GM11168 (cell line): ENCODE data around the gene POLL.
"Not testable (repeated sequence)": the region's sequence is repeated elsewhere in the genome, so short reads cannot be mapped to it uniquely, and the experiment has no call there.

Experiments used
- in situ Hi-C: fragments of 300-500 bp; cut with MboI; formaldehyde crosslinking; loops from one replicate; pipeline ENCODE4 v1.12.0; 2022; ENCODE audit warnings: low sequenced_read_pairs; ENCODE audit not compliant: unreplicated experiment

The POLL gene

DNA sequence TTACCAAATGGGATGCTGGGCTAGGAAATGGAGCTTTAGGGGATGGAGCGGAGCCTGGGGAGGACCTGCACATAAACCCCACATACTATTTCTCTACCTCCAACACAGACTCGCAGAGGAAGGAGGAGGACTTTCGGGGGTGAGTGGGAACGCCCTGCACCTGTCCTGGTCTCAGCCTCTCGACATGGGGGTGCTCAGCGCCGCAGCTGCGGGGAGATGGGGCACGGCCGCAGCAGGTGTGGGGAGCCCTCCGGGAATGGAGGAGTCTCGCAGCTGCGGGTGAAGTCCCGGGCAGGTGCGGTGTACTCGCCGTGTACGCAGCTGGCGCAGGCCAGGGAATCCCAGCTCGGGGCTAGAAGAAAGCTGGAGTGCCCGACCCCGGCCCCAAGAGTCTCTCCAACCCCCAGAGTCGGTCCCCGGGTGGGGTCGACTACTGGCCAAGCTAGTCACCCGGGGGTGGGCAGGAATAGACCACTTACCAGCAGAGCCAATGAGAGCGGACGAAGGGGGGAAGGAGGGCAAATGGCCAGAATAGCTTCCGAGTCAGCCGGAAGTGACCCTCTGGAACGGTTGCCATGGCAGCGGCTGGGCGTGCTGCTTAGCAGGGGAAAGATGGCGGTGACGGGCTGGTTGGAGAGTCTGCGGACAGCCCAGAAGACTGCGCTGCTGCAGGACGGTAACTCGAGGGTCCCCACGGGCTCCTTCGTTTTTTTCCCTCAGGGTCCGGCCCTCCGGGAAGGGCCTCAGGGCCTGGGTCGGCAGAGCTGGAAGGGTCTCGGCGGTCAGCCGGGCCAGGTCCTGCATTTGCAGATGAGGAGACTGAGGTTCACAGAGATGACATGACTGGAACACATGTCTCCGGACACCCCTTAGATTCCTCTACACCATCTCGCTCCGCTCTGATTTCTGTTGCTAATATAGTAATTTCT is at the start of gene POLL, which contains the start of gene DPCD:
Gene POLL, minus strand, starts transcription at position 533 of the 929 bp plus-strand sequence. CDS start 897 bp downstream, outside the sequence.
Gene DPCD, plus strand, starts transcription at position 597 of the 929 bp plus-strand sequence. Its CDS starts 16 bp downstream, at position 613.
- in situ Hi-C loops, result no loop called here

DNA sequence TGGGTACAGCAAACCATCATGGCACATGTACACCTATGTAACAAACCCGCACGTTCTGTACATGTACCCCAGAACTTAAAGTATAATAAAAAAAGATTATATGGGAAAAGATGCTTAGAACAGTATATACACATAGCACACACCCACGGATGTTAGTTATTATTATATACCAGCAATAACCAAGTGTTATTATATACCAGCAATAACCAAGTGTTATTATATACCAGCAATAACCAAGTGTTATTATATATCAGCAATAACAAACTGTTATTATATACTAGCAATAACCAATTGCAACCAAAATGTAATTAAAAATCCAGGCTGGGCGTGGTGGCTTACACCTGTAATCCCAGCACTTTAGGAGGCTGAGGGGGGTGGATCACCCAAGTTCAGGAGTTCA is 45.5 kb upstream of the POLL start:
- in situ Hi-C loops, result not testable (repeated sequence)

DNA sequence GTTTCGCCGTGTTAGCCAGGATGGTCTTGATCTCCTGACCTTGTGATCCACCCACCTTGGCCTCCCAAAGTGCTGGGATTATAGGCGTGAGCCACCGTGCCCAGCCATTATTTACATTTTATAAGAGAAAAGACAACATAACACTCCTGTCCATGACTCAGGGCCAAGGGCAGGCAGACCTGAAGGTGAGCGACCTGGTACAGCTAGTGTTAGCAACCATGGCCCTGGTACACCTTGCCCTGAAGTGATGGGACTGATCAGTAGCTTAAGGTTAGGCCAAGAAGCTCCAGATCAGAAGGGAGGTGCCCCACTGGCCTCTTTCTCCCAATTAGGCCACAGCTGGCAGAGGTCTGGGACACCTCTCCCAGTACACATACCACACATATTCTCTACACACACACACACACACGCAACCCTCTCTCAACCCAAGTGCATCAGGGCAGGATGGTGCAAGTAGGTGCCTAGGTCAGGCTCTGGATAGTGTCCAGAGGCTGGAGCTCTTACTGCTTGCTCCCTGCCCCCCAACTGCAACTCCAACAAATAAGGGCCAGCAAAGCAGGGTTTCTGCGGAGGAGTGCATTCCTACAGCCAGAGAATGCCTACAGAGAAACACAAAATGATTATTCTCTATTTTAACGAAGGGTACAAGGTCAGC is 43.9 kb upstream of the POLL start:
- in situ Hi-C loops, result no loop called here

DNA sequence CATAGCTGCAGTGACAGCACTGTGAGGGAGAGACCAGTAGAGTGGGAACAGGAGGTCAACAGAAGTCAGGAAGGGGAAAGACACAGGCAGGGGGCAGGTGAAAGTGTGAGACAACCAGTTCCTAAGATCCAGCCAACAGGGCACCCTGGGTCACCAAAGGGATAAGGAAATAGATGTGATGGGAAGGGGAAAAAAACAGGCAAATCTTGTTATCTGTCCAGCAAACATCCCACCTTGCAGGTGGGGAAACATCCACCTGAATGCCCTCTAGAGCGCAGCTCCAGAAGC is 42.5 kb upstream of the POLL start:
- in situ Hi-C loops, result no loop called here

DNA sequence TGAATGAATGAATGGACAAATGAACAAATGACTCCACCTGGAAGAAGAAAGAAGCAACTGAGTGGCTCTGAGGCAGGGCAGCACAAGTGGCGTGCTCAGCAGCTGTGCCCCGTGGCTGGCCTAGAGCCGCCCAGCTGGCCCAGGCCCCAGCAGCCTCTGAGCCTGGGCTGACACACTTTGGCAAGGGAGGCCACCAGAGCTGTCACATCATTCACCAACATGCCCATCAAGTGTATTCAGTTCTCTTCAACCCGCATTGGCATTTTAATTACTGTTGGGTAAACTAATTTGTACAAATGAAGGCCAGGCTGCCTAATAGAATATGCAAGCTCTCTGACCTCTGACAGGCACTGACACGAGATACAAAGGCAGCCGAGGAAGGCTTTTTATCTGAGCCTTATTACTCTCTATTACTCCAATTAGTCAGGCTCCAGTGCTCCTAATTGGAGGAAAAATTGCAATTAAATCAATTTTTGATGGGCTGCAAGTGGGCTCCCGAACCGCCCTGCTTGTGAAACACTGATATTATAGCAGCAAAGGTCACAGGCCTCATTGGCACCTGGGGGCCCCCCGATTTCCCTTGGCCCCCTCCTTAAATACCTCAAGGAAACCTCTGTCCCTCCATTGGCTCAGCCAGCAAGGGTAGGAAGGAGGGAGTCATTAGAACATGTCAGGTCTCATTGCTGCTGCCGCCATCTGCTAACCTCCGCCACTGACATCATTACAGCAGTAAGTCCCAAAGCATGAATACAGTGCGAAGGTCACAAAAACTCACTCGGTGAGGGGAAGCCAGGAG is 42.0 kb upstream of the POLL start:
- in situ Hi-C loops, result no loop called here

DNA sequence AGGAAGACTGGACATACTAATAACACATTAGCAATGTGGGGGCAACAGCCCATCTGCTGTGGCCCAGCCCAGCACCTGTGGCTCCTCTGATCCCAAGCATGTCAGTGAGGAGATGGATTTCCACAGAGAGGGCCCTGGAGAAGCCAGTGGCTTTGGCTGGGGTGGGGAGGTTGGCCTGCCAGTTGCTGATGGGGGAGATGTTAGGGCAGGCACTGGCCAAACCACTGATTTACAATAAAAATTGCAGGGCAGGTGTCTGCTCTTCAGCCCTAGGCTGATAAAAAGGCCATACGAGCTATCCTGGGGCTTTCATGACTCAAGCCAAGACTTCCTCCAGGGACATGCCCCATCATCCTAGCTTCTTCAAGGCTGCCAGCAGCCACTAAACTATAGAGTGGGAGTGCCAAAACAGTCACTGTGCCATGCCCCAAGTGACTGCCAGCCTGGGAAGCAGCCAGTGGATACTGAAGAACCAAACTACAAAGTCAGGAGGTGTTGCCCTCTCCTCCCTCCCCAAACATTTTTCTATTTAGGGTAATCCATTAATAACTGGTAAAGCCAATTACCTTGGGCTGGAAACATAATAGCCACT is 37.9 kb upstream of the POLL start:
- in situ Hi-C loops, result no loop called here

- in situ Hi-C loops, result no loop called here
Measured at GRCh38 chr10:101624526-101625102, 36.6 kb upstream of the POLL start.

GRCh38 chr10:101623528-101623927 is 35.5 kb upstream of the POLL start:
- in situ Hi-C loops, result no loop called here

- in situ Hi-C loops, result no loop called here
Measured at GRCh38 chr10:101619983-101620382, 31.9 kb upstream of the POLL start.

- in situ Hi-C loops, result no loop called here
Measured at GRCh38 chr10:101618871-101619270, 30.8 kb upstream of the POLL start.

DNA sequence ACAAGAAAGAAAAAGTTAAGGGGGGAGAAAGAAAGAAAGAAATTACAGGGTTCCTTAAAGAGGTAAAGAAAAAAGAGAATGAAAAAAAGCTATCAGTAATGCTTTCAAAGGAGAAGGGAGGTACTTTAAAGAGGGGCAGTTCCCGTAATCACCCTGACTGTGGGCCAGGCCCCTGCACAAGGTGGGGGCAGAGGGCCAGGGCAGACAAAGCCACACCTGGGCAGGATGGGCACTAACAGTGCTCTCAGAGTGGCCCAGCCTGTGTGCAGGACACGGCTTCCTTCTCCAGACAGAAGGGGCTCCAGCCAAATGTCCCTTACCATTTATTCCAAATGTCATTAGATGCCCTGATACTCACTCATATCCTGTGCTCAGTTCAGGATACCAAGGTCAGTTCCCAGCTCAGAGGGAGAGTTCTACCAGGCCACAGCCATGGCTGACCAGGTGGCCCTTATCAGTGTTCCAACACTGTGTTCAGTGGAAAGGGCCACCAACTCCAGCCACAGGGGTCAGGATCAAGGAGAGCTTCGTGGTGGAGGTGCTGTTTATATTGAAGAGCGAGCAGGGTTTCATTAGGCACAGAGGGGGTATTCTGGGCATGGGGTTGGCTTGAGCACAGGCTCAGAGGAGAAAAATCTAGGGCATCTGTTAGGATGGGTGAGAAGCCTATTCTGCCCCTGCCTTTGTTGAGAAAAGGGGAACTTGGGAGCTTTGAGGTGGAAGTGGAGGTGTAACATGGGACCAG is 29.9 kb upstream of the POLL start:
- in situ Hi-C loops, result no loop called here

DNA sequence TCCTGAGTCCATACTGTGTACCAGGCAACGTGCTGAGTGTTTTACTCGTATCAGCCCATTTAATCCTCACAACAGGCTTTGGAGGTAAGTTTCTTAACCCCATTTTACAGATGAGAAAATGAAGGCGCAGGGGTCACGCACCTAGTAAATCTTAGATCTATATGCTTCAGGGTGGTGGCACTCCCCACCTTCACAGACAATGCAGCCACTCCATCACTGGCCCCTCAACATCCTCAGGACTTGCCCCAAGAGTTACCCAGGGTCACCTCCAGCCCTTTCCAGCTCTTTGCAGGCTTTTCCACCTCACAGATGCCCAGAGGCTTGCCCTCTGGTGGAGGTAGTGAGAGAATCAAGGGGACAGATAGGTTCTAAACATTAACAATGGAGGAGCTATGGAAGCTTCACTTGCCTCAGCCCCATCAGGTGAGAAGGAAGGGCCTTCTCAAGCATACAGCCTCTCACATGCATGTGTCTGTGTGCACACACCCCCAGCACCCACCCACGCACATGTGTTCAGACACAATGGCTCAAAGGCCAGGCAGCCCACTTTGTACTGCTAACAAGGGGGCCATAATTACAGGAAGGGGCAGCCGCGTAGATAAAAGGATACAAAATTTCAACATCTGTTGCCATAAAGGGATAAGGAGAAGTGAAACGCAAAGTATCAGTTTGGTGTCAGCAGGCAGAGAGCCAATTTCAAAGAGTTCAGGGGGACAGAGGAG is 29.2 kb upstream of the POLL start:
- in situ Hi-C loops, result no loop called here

- in situ Hi-C loops, result no loop called here
Measured at GRCh38 chr10:101616415-101617101, 28.5 kb upstream of the POLL start.

DNA sequence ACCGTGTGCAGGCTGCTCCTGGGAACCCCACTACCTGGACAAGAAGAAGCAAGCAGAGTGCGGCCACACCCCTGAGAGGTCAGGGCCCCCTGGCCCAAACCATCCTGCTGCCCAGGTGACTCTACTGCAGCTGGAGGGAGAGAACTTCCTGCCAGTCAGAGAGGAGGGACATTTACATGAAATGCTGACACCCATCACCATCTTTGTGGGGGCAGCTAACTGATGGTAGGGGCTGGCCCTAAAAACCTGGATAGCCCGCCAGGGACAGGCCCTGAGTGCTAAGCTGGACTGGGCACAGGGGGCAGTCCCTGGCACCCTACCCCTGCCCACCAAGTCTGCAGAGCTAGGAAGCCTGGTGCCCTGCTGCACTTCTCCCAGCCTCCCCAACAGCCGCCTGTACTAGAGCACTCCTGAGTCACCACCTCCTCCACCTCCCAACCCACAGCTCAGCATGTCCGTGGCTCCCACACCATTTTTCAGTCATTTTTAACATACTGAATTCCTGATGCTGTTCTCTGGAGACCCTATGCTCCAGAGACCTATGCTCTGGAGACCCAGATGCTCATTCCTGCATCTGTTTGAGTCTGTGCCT is 27.6 kb upstream of the POLL start:
- in situ Hi-C loops, result no loop called here

- in situ Hi-C loops, result no loop called here
Measured at GRCh38 chr10:101614663-101615524, 26.8 kb upstream of the POLL start.

- in situ Hi-C loops, result no loop called here
Measured at GRCh38 chr10:101613646-101614045, 25.6 kb upstream of the POLL start.

- in situ Hi-C loops, result no loop called here
Measured at GRCh38 chr10:101612872-101613271, 24.8 kb upstream of the POLL start.
